SK-N-SH (cell line): ENCODE results near the gene FNDC1. TPM values are rescaled to one million over a fixed set of nuclear protein-coding genes. Genes with fewer than 3 reads are reported as not detected.

Experiments
- CTCF ChIA-PET: fragments of 300-600, 350-600 bp; formaldehyde crosslinking; extraction: SDS; loops from one replicate; lab custom pipeline; 2021; lab: Yijun Ruan, JAX
- POLR2A ChIA-PET: fragments of 350-600 bp; sonication (Branson Sonifier 250); formaldehyde crosslinking; extraction: SDS; loops from one replicate; lab custom pipeline; 2020; ENCODE audit warnings: antibody characterized with exemption, inconsistent platforms; lab: Yijun Ruan, JAX
- DNase-seq: peaks from one replicate; pipeline ENCODE4 v3.0.0; 2012
- H2AFZ ChIP-seq: fragments of 200-600 bp; sonication (generic); 2 replicates; pipeline ENCODE4 v1.8.1; 2016; ENCODE audit warnings: antibody characterized with exemption, mild to moderate bottlenecking, low read depth
- H3F3A ChIP-seq: fragments of 200-600 bp; sonication (generic); replicated peaks from 2 replicates; pipeline ENCODE3; 2016; ENCODE audit warnings: antibody characterized with exemption, mild to moderate bottlenecking; ENCODE audit not compliant: insufficient read depth
- H3K27ac ChIP-seq, 2 experiments: fragments of 200-500 bp in 1 of 2; fragments of 200-600 bp in 1 of 2; sonication (Bioruptor generic) in 1 of 2; sonication (generic), shearing (Covaris generic) in 1 of 2; 2 replicates each; pipeline versions ENCODE4 v1.5.1 to v1.6.1; 2014 to 2016; ENCODE audit warnings: low read depth in 2 of 2, inconsistent platforms in 1 of 2, low read length in 1 of 2, mild to moderate bottlenecking in 1 of 2, mixed read lengths in 1 of 2
- H3K27me3 ChIP-seq: fragments of 200-600 bp; sonication (generic), shearing (Covaris generic); 2 replicates; pipeline ENCODE4 v1.6.1; 2016; ENCODE audit warnings: mixed run types; ENCODE audit not compliant: insufficient read depth
- H3K36me3 ChIP-seq, 2 experiments: fragments of 200-500 bp in 1 of 2; fragments of 200-600 bp in 1 of 2; sonication (Bioruptor generic) in 1 of 2; sonication (generic) in 1 of 2; replicated peaks in 1 of 2; 2 replicates each; pipeline versions ENCODE3 to v1.5.1; 2014 to 2016; ENCODE audit warnings: low read length in 1 of 2, mild to moderate bottlenecking in 1 of 2; ENCODE audit not compliant: insufficient read depth in 2 of 2, control insufficient read depth in 1 of 2
- H3K4me1 ChIP-seq, 2 experiments: fragments of 200-500 bp in 1 of 2; fragments of 200-600 bp in 1 of 2; sonication (Bioruptor generic) in 1 of 2; sonication (generic), shearing (Covaris generic) in 1 of 2; 2 replicates each; pipeline versions ENCODE4 v1.5.1 to v1.6.1; 2014 to 2016; ENCODE audit warnings: low read depth in 1 of 2, low read length in 1 of 2, mixed run types in 1 of 2; ENCODE audit not compliant: insufficient read depth in 2 of 2, control insufficient read depth in 1 of 2
- H3K4me2 ChIP-seq: fragments of 200-600 bp; sonication (generic), shearing (Covaris generic); 2 replicates; pipeline ENCODE4 v1.6.1; 2017; ENCODE audit warnings: mixed run types
- H3K4me3 ChIP-seq, 2 experiments: fragments of 200-500 bp in 1 of 2; fragments of 200-600 bp in 1 of 2; sonication (Bioruptor generic) in 1 of 2; sonication (generic), shearing (Covaris generic) in 1 of 2; 2 replicates each; pipeline versions ENCODE4 v1.5.1 to v1.8.1; 2014 to 2016; ENCODE audit warnings: low read depth in 2 of 2, inconsistent platforms in 1 of 2, low read length in 1 of 2, mild to moderate bottlenecking in 1 of 2, mixed read lengths in 1 of 2, moderate library complexity in 1 of 2
- H3K79me2 ChIP-seq: fragments of 200-600 bp; sonication (generic); 2 replicates; pipeline ENCODE4 v1.8.1; 2017; ENCODE audit warnings: mild to moderate bottlenecking; ENCODE audit not compliant: insufficient read depth
- H3K9ac ChIP-seq: fragments of 200-600 bp; sonication (generic); 2 replicates; pipeline ENCODE4 v1.6.1; 2017; ENCODE audit warnings: mixed run types
- H3K9me2 ChIP-seq: fragments of 200-600 bp; sonication (generic); 2 replicates; pipeline ENCODE4 v1.6.1; 2017; ENCODE audit warnings: mixed run types
- H3K9me3 ChIP-seq: fragments of 200-600 bp; sonication (generic); 2 replicates; pipeline ENCODE4 v1.6.1; 2017; ENCODE audit warnings: mixed run types, mild to moderate bottlenecking, moderate library complexity
- H4K20me1 ChIP-seq: fragments of 200-600 bp; sonication (generic); 2 replicates; pipeline ENCODE4 v1.6.1; 2017; ENCODE audit warnings: mild to moderate bottlenecking, mixed run types; ENCODE audit not compliant: insufficient read depth
- CHD2 ChIP-seq: fragments of 150-350 bp; IDR thresholded peaks from 2 replicates; pipeline ENCODE4 v1.6.1; 2018; ENCODE audit warnings: low read length; ENCODE audit not compliant: partially characterized antibody
- EP300 ChIP-seq, 2 experiments: IDR thresholded peaks; 2 replicates each; pipeline versions ENCODE4 v1.4.0 to v1.6.1; 2012; ENCODE audit warnings: borderline replicate concordance in 1 of 2, low read depth in 1 of 2, low read length in 1 of 2
- EZH2phosphoT487 ChIP-seq: fragments of 200-600 bp; sonication (generic); IDR thresholded peaks from 2 replicates; pipeline ENCODE4 v1.6.1; 2017; ENCODE audit warnings: low read depth, mixed run types, mild to moderate bottlenecking, antibody characterized with exemption, moderate library complexity, borderline replicate concordance
- FOSL2 ChIP-seq: IDR thresholded peaks from 2 replicates; pipeline ENCODE4 v1.4.0; 2012; ENCODE audit warnings: low read depth, mild to moderate bottlenecking, moderate library complexity, borderline replicate concordance
- FOXM1 ChIP-seq: IDR thresholded peaks from 2 replicates; pipeline ENCODE4 v1.4.0; 2012; ENCODE audit warnings: low read depth, mild to moderate bottlenecking
- GABPA ChIP-seq: IDR thresholded peaks from 2 replicates; pipeline ENCODE4 v1.4.0; 2012; ENCODE audit warnings: low read depth, mild to moderate bottlenecking
- MEF2A ChIP-seq: IDR thresholded peaks from 2 replicates; pipeline ENCODE4 v1.4.0; 2012; ENCODE audit warnings: low read depth, borderline replicate concordance
- NRF1 ChIP-seq: IDR thresholded peaks from 2 replicates; pipeline ENCODE4 v1.6.1; 2012; ENCODE audit warnings: low read depth, mild to moderate bottlenecking, low read length
- POLR2AphosphoS5 ChIP-seq: IDR thresholded peaks from 2 replicates; pipeline ENCODE4 v1.6.1; 2012; ENCODE audit warnings: low read depth, low read length
- RAD21 ChIP-seq: IDR thresholded peaks from 2 replicates; pipeline ENCODE4 v1.6.1; 2012; ENCODE audit warnings: mild to moderate bottlenecking, low read length
- SIN3A ChIP-seq: IDR thresholded peaks from 2 replicates; pipeline ENCODE4 v1.6.1; 2012; ENCODE audit warnings: low read depth, mild to moderate bottlenecking, low read length, moderate library complexity, borderline replicate concordance
- TAF1 ChIP-seq: IDR thresholded peaks from 2 replicates; pipeline ENCODE4 v1.6.1; 2012; ENCODE audit warnings: low read depth, mild to moderate bottlenecking, low read length, moderate library complexity, borderline replicate concordance
- TCF12 ChIP-seq: IDR thresholded peaks from 2 replicates; pipeline ENCODE4 v1.4.0; 2012
- USF1 ChIP-seq: IDR thresholded peaks from 2 replicates; pipeline ENCODE4 v1.4.0; 2012; ENCODE audit warnings: low read depth, borderline replicate concordance
- YY1 ChIP-seq: IDR thresholded peaks from 2 replicates; pipeline ENCODE4 v1.4.0; 2012; ENCODE audit warnings: low read depth, mild to moderate bottlenecking
- ZBTB33 ChIP-seq: IDR thresholded peaks from 2 replicates; pipeline ENCODE4 v1.4.0; 2012; ENCODE audit warnings: low read depth, borderline replicate concordance
- WGBS: methylation state at CpG from one replicate; pipeline ENCODE4 v1.1.6; 2017; ENCODE audit warnings: low lambda C conversion rate; 5-methylcytosine and 5-hydroxymethylcytosine counted together
- polyA plus RNA-seq, 3 experiments: library from polyadenylated mRNA; depleted of rRNA; stranded (reverse); fragments of >200 nt; gene quantifications; 2 replicates each; pipeline ENCODE4 v1.2.3, GENCODE V29; 2012
- TF ChIP-seq, protein P1 (sequence below): IDR thresholded peaks from 2 replicates; pipeline ENCODE4 v1.4.0; 2012; ENCODE audit warnings: low read depth
- TF ChIP-seq, protein P2 (sequence below): fragments of 150-350 bp; IDR thresholded peaks from 2 replicates; pipeline ENCODE4 v1.6.1; 2016; ENCODE audit warnings: mild to moderate bottlenecking, low read depth, low read length
- TF ChIP-seq, protein P3 (sequence below): IDR thresholded peaks from 2 replicates; pipeline ENCODE4 v1.6.1; 2012; ENCODE audit warnings: mild to moderate bottlenecking, low read depth, low read length, moderate library complexity
- TF ChIP-seq, protein P4 (sequence below): fragments of 150-350 bp; IDR thresholded peaks from 2 replicates; pipeline ENCODE4 v1.6.1; 2017; ENCODE audit warnings: antibody characterized with exemption, low read length, low read depth, borderline replicate concordance

FNDC1 gene
- polyA plus RNA-seq, 1 of the 3 experiments (the other 2 are of a cell fraction): not detected

GRCh38 chr6:159302594-159302992, 133.4 kb downstream of the FNDC1 start:
- no peak overlapping the region for H3K9ac ChIP-seq
- H3K4me2 ChIP-seq: no peak overlapping the region
- 43% methylated on average over 5 of the region's 5 CpGs for WGBS
- no peaks in the 10 kb centered on the region; the same call in 1 of the 2 replicates for H3K27me3 ChIP-seq
- no peaks in the 10 kb centered on the region for H3K9me3 ChIP-seq
- no peaks in the 10 kb centered on the region for H3K36me3 ChIP-seq
- H3K9me2 ChIP-seq: no peaks in the 10 kb centered on the region
- no peaks in the 10 kb centered on the region for H3K4me1 ChIP-seq
- TF ChIP-seq RAD21: no peak
- TF ChIP-seq FOSL2: no peak
- no peak for TF ChIP-seq SIN3A
- no peak for TF ChIP-seq POLR2AphosphoS5
- TF ChIP-seq, protein P1, sequence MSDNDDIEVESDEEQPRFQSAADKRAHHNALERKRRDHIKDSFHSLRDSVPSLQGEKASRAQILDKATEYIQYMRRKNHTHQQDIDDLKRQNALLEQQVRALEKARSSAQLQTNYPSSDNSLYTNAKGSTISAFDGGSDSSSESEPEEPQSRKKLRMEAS: no peak
- TF ChIP-seq, protein P2, sequence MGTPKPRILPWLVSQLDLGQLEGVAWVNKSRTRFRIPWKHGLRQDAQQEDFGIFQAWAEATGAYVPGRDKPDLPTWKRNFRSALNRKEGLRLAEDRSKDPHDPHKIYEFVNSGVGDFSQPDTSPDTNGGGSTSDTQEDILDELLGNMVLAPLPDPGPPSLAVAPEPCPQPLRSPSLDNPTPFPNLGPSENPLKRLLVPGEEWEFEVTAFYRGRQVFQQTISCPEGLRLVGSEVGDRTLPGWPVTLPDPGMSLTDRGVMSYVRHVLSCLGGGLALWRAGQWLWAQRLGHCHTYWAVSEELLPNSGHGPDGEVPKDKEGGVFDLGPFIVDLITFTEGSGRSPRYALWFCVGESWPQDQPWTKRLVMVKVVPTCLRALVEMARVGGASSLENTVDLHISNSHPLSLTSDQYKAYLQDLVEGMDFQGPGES: no peak
- no peak for TF ChIP-seq USF1
- no peak for TF ChIP-seq GABPA
- TF ChIP-seq TAF1: no peak
- no peak for TF ChIP-seq YY1
- TF ChIP-seq CHD2: no peak
- no peak for TF ChIP-seq EP300 (IDR thresholded peaks at IDR 0.05; ENCODE audit: borderline replicate concordance in 1 of 2, low read depth in 1 of 2, low read length in 1 of 2)
- TF ChIP-seq FOXM1: no peak
- TF ChIP-seq, protein P3, sequence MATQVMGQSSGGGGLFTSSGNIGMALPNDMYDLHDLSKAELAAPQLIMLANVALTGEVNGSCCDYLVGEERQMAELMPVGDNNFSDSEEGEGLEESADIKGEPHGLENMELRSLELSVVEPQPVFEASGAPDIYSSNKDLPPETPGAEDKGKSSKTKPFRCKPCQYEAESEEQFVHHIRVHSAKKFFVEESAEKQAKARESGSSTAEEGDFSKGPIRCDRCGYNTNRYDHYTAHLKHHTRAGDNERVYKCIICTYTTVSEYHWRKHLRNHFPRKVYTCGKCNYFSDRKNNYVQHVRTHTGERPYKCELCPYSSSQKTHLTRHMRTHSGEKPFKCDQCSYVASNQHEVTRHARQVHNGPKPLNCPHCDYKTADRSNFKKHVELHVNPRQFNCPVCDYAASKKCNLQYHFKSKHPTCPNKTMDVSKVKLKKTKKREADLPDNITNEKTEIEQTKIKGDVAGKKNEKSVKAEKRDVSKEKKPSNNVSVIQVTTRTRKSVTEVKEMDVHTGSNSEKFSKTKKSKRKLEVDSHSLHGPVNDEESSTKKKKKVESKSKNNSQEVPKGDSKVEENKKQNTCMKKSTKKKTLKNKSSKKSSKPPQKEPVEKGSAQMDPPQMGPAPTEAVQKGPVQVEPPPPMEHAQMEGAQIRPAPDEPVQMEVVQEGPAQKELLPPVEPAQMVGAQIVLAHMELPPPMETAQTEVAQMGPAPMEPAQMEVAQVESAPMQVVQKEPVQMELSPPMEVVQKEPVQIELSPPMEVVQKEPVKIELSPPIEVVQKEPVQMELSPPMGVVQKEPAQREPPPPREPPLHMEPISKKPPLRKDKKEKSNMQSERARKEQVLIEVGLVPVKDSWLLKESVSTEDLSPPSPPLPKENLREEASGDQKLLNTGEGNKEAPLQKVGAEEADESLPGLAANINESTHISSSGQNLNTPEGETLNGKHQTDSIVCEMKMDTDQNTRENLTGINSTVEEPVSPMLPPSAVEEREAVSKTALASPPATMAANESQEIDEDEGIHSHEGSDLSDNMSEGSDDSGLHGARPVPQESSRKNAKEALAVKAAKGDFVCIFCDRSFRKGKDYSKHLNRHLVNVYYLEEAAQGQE: no peak
- TF ChIP-seq NRF1: no peak
- TF ChIP-seq, protein P4, sequence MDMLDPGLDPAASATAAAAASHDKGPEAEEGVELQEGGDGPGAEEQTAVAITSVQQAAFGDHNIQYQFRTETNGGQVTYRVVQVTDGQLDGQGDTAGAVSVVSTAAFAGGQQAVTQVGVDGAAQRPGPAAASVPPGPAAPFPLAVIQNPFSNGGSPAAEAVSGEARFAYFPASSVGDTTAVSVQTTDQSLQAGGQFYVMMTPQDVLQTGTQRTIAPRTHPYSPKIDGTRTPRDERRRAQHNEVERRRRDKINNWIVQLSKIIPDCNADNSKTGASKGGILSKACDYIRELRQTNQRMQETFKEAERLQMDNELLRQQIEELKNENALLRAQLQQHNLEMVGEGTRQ: no peak
- TF ChIP-seq MEF2A: no peak
- no peak for TF ChIP-seq ZBTB33
- TF ChIP-seq TCF12: no peak
- no peak for TF ChIP-seq EZH2phosphoT487
- H4K20me1 ChIP-seq: no peaks in the 10 kb centered on the region
- H3K79me2 ChIP-seq: no peaks in the 10 kb centered on the region
- no peaks in the 10 kb centered on the region for H3F3A ChIP-seq
- no peak overlapping the region for H3K27ac ChIP-seq
- H3K4me3 ChIP-seq: no peak overlapping the region
- POLR2A ChIA-PET: interaction anchor here (0.6 kb wide), 1 partner anchor 13 kb away, joined by 3 read pairs; no protein-coding TSS in a partner anchor
- no peak overlapping the region for H2AFZ ChIP-seq
- CTCF ChIA-PET: no interaction called here
- no peak for DNase-seq
